Fibroblast of pulmonary artery (primary cell): ENCODE results near the gene CBY3.

ENCODE experiments used
- DNase-seq: peaks from one replicate; pipeline ENCODE4 v3.0.0-alpha.2; 2010; ENCODE audit warnings: low read depth
- H3K4me3 ChIP-seq: replicated peaks from 2 replicates; pipeline ENCODE4 v1.5.1; 2011; ENCODE audit warnings: low read depth, mild to moderate bottlenecking, control low read depth, low read length, moderate library complexity
- TF ChIP-seq, protein P1 (sequence below): IDR thresholded peaks from 2 replicates; pipeline ENCODE4 v1.5.1; 2011; ENCODE audit warnings: mild to moderate bottlenecking, control low read depth, low read length, inconsistent platforms; ENCODE audit errors: missing control alignments

CBY3 gene

DNA sequence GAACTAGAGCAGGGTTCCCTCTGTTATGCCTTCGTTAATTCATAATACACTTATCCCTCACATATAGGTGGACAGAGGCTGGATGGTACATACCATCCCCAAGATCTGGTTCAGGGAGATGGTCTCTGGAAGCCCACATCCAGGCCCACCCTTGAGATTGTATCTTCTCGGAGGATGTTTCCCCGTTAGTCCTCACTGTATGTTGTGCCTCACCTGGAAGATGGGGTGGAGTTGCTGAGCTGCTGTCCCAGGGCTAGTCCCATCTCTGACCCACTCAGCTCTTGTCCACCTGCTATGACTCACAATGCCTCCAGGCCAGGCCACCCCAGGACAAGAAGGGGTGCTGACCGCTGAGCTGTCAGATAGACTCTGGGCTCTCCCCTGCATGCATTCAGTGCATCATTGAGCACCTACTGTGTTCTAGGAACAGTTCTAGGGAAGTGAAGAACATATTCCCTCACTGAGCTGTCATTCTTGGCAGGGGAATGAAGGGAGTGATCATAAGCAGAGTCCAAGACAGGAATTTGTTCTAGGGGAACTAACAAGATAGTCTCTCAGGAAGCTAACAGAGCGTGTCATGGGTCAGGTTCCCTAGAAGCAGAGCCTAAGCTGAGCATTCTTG lies at the start of gene CBY3:
Gene CBY3 (minus strand): TSS at position 255 of the 622 bp plus-strand sequence. CDS start 116 bp downstream, at position 139.
- H3K4me3 ChIP-seq: no peak within 1 kb of the TSS
- no peak for DNase-seq
- TF ChIP-seq, protein P1, sequence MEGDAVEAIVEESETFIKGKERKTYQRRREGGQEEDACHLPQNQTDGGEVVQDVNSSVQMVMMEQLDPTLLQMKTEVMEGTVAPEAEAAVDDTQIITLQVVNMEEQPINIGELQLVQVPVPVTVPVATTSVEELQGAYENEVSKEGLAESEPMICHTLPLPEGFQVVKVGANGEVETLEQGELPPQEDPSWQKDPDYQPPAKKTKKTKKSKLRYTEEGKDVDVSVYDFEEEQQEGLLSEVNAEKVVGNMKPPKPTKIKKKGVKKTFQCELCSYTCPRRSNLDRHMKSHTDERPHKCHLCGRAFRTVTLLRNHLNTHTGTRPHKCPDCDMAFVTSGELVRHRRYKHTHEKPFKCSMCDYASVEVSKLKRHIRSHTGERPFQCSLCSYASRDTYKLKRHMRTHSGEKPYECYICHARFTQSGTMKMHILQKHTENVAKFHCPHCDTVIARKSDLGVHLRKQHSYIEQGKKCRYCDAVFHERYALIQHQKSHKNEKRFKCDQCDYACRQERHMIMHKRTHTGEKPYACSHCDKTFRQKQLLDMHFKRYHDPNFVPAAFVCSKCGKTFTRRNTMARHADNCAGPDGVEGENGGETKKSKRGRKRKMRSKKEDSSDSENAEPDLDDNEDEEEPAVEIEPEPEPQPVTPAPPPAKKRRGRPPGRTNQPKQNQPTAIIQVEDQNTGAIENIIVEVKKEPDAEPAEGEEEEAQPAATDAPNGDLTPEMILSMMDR: no peak

DNA sequence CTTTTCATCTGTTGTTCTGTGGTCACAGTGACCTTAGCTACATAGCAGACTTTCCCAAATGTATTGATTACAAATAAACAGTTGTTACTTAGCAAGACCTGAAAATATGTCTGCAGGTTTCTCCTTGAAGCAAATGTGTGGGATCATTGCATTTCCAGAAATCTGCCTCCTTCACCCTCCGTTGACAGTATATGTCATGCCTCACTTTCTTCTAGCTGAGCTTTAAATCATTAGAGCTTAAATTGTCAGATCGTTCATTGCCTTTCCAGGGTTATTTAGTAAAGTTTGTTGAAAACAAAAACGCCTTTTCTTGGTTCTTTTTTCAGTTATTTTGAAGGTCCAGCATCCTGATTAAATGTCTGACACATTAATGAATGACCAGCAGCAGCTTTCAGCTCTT lies 49.5 kb upstream of the CBY3 start:
- DNase-seq: no peak
- no peak overlapping the region for H3K4me3 ChIP-seq
- TF ChIP-seq, protein P1: no peak

DNA sequence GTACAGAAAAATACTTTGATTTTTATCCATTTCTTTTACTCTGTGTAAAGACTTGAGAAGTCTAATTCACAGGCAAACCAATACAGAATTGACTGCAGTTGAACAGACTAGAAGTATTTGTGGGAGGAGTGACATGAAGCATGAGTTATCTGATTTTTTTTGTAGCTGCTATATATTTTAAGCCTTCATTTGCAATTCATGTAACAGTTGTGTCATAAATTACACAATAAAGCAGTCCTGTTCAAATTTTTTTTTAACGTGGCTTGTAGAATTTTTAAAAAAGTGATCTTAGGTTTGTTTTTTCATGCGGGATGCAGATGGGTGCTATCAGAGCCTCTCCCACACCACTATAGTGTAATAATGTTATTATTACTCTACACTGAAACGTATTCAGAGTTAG lies 48.9 kb upstream of the CBY3 start:
- no peak for DNase-seq
- TF ChIP-seq, protein P1: no peak
- H3K4me3 ChIP-seq: no peak overlapping the region

DNA sequence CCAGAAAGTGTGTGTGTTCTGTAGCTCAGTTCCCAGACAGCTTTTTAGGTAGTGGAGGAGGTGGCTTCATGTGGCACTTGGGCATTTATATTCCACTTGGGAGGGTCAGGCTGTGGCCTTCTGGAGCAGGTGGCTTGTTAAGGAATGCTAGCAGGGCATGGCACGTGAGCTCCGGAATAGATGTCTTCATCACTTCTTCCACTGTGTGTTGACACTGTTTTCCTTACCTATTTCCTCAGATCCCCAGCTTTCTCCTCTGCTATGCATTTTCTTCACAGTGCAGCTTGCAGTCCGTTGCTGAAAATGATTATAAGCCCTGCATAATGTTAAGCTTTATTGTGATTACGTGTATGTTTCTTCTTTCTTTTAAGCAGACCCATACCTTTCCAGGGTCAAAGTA lies 48.5 kb upstream of the CBY3 start:
- TF ChIP-seq, protein P1: no peak
- no peak overlapping the region for H3K4me3 ChIP-seq
- DNase-seq: no peak

DNA sequence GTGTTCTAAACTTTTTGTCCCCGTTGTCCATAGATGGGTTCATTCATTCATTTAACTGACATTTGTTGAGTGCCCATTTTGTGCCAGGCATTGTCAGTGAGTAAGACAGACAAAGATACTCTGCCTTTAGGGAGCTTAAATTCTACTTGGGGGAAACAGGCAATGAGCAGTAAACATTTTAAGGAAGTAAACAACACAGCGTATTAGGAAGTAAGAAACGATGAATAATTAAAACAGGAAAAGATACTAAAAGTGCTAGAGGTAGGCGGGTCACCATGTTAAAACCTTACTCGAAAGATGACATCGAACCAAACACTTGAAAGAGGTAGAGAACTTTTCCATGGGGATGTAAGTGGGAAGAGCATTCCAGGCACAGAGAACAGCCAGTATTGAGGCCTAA lies 46.3 kb upstream of the CBY3 start:
- no peak for DNase-seq
- TF ChIP-seq, protein P1: no peak
- H3K4me3 ChIP-seq: no peak overlapping the region

DNA sequence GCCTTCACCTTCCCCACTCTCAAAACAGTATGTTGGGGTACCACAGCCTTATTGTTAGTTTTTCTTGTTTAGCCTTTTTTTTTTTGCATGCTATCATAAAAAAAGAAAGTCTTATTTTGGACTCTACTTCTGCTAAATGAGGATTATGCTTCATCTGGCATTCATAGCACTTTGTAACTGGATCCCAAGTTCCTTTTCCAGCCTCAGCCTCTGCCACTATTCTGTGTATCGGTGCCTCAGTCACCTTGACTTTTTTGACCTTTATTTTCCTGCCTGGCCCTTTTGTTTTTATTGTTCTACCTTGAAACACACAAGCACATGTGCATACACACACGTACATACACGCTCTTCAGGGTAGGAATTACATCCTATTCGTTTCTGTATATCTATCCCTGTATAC lies 43.3 kb upstream of the CBY3 start:
- no peak for DNase-seq
- TF ChIP-seq, protein P1: no peak
- no peak overlapping the region for H3K4me3 ChIP-seq

DNA sequence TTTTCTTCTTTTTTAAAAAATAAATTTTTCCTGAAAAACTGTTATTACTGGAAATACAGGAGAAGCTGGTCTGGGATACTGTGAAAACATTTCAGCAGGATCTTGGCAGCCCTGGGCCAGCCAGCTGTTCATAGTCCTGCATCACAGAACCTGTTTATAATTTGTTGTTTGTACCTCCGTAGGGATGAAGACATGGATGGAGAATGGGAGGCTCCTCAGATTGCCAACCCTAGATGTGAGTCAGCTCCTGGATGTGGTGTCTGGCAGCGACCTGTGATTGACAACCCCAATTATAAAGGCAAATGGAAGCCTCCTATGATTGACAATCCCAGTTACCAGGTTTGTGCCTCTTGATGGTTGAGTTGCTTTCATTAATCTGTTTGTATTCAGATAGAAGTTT lies 39.4 kb upstream of the CBY3 start:
- no peak overlapping the region for H3K4me3 ChIP-seq
- DNase-seq: no peak
- TF ChIP-seq, protein P1: no peak
